GM06990 (cell line): ENCODE measurements around the gene PRRX2.

ENCODE experiments used
- DNase-seq: peaks from one replicate; pipeline ENCODE4 v3.0.0-alpha.2; 2011; ENCODE audit not compliant: insufficient read length; ENCODE audit errors: extremely low read depth
- H3K27me3 ChIP-seq: replicated peaks from 2 replicates; pipeline ENCODE4 v1.6.0; 2011; ENCODE audit warnings: low read length; ENCODE audit not compliant: control insufficient read depth, insufficient read depth
- H3K36me3 ChIP-seq: 2 replicates; pipeline ENCODE4 v1.5.1; 2011; ENCODE audit warnings: low read length; ENCODE audit not compliant: control insufficient read depth, insufficient read depth
- H3K4me3 ChIP-seq: replicated peaks from 2 replicates; pipeline ENCODE4 v1.5.1; 2011; ENCODE audit warnings: low read depth, mild to moderate bottlenecking, control low read depth, low read length
- CTCF ChIP-seq: IDR thresholded peaks from 2 replicates; pipeline ENCODE4 v1.5.1; 2011; ENCODE audit warnings: low read length, control low read depth, mild to moderate bottlenecking, inconsistent platforms; ENCODE audit not compliant: insufficient read depth, poor library complexity, severe bottlenecking

The PRRX2 gene

GRCh38 chr9:129695870-129696269, 30.4 kb downstream of the PRRX2 start:
- Histone ChIP-seq H3K4me3 (no peak overlapping the region), H3K36me3 (no peaks in the 10 kb centered on the region), H3K27me3 (peaks cover 5% of the 10 kb centered on the region)
- DNase-seq, result no peak
- no peak for TF ChIP-seq CTCF

- no peak overlapping the region for H3K4me3 ChIP-seq
- DNase-seq, result no peak
- H3K27me3 ChIP-seq, result peaks cover 5% of the 10 kb centered on the region
- TF ChIP-seq CTCF, result no peak
- H3K36me3 ChIP-seq, result no peaks in the 10 kb centered on the region
Observed at GRCh38 chr9:129696944-129697655, 31.7 kb downstream of the PRRX2 start.

GRCh38 chr9:129697656-129698253, 32.3 kb downstream of the PRRX2 start:
- TF ChIP-seq CTCF, result no peak
- Histone ChIP-seq H3K4me3 (no peak overlapping the region), H3K36me3 (no peaks in the 10 kb centered on the region), H3K27me3 (peaks cover 5% of the 10 kb centered on the region)
- DNase-seq, result no peak

DNA sequence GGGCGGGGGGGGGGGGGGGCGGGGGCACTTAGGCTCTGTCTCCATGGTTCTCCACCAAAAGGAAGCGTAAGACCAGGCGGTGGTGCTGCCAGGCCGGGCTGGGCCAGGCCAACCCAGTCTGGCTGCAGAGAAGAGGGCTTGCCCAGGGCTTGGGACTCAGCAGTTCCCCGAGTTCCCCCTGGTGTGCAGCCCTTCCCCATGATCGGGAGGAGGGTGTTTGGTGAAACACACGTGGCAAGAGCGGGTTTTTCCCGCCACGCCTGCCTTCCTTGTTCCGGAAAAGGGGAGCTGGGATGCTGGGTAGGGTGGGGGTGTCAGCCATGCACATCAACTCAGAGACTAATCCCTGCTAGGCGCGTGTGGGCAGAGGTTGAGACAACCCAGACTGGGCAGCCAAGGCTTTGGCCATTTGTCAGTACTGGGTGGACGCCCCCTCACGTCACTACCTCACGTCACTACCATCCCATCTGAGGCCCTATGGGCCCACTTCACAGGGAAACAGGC, 32.9 kb downstream of the PRRX2 start:
- DNase-seq, result no peak
- TF ChIP-seq CTCF, result no peak
- Histone ChIP-seq H3K4me3 (no peak overlapping the region), H3K36me3 (no peaks in the 10 kb centered on the region), H3K27me3 (peaks cover 5% of the 10 kb centered on the region)

- Histone ChIP-seq H3K36me3 (no peaks in the 10 kb centered on the region), H3K4me3 (no peak overlapping the region), H3K27me3 (peaks cover 1% of the 10 kb centered on the region)
- DNase-seq, result no peak
- no peak for TF ChIP-seq CTCF
Observed at GRCh38 chr9:129701054-129701453, 35.6 kb downstream of the PRRX2 start.
